Measurements from ENCODE around the gene C3.

DNA sequence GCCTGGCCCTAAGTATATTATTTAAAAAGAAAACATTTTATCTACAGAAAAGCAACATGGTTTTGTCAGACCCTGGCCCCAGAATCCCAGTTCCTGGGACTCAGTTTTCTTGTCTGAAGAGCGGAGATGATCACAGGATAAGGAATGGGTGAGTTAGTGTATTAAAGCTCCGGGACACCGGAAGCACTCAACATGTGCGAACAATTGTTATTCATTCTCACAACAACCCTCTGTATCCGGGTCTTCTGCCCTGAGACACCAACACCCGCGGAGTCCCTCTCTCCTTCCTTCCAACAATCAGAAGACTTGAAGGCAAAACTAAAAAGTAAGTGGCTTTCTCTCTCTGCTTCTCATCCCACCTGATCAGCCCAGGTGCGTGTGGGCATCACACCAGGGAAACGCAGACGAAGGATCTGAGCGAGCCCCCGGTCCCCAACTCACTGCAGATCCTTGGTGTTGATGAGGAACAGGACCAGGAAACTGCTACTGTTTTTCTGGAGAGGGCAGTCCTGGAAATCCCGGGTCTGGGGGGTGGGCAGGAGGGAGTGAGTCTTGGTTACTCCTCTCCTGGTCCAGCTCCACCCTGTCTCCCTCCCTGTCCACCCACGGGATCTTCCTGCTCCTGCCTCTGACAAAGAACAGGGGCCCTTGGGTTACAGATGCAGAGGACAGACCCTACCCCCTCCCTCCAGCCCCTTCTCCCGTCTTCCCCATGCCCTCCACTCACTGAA, 14.9 kb upstream of the C3 start:
- TF ChIP-seq, protein P1, sequence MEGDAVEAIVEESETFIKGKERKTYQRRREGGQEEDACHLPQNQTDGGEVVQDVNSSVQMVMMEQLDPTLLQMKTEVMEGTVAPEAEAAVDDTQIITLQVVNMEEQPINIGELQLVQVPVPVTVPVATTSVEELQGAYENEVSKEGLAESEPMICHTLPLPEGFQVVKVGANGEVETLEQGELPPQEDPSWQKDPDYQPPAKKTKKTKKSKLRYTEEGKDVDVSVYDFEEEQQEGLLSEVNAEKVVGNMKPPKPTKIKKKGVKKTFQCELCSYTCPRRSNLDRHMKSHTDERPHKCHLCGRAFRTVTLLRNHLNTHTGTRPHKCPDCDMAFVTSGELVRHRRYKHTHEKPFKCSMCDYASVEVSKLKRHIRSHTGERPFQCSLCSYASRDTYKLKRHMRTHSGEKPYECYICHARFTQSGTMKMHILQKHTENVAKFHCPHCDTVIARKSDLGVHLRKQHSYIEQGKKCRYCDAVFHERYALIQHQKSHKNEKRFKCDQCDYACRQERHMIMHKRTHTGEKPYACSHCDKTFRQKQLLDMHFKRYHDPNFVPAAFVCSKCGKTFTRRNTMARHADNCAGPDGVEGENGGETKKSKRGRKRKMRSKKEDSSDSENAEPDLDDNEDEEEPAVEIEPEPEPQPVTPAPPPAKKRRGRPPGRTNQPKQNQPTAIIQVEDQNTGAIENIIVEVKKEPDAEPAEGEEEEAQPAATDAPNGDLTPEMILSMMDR (IDR thresholded peaks at IDR 0.05 in 8 of 11, conservative IDR thresholded peaks at IDR 0.05 in 3 of 11), result no peak
- TF ChIP-seq POLR2A (IDR thresholded peaks at IDR 0.05), result no peak
- no peak for TF ChIP-seq POLR2AphosphoS5 (IDR thresholded peaks at IDR 0.05)

Data from spleen (tissue), 7 donors.